HepG2 (cell line): ENCODE results near the gene DGCR2. TPM values are rescaled to one million over a fixed set of nuclear protein-coding genes. Genes with fewer than 3 reads are reported as not detected.
A peak's percentile ranks its signal among the peaks of the same experiment; 100 is the strongest.

Source experiments
- BRCA1 ChIP-seq: sonication (generic); formaldehyde crosslinking; IDR thresholded peaks from 2 replicates; pipeline ENCODE4 v1.4.0; 2020; ENCODE audit warnings: missing genetic modification reagents
- KLF15 ChIP-seq: sonication (generic); formaldehyde crosslinking; IDR thresholded peaks from 2 replicates; pipeline ENCODE4 v1.8.1; 2023; ENCODE audit warnings: borderline replicate concordance, mild to moderate bottlenecking, inconsistent platforms, missing genetic modification reagents, mixed read lengths
- MIXL1 ChIP-seq: IDR thresholded peaks from 2 replicates; pipeline ENCODE4 v1.6.1; 2016
- MXI1 ChIP-seq: IDR thresholded peaks from 3 replicates; pipeline ENCODE4 v1.6.1; 2012; ENCODE audit warnings: low read depth, low read length, inconsistent platforms, borderline replicate concordance
- RAD21 ChIP-seq: fragments of 450-650 bp; formaldehyde crosslinking; IDR thresholded peaks from 2 replicates; pipeline ENCODE4 v1.5.0; 2020; ENCODE audit warnings: mild to moderate bottlenecking
- SATB2 ChIP-seq: sonication (generic); formaldehyde crosslinking; IDR thresholded peaks from 2 replicates; pipeline ENCODE4 v1.5.0; 2020; ENCODE audit warnings: missing genetic modification reagents
- XRCC5 ChIP-seq: fragments of 200-400 bp; formaldehyde crosslinking; optimal IDR thresholded peaks from 2 replicates; pipeline ENCODE3; 2017; ENCODE audit warnings: mild to moderate bottlenecking, low read length
- ZBTB25 ChIP-seq: IDR thresholded peaks from 2 replicates; pipeline ENCODE4 v1.6.1; 2018; ENCODE audit warnings: missing genetic modification reagents
- ZBTB37 ChIP-seq: sonication (generic); formaldehyde crosslinking; IDR thresholded peaks from 2 replicates; pipeline ENCODE4 v1.4.0; 2020; ENCODE audit warnings: mild to moderate bottlenecking, missing genetic modification reagents
- ZBTB4 ChIP-seq: sonication (generic); formaldehyde crosslinking; IDR thresholded peaks from 2 replicates; pipeline ENCODE4 v1.4.0; 2020; ENCODE audit warnings: missing genetic modification reagents, mild to moderate bottlenecking, borderline replicate concordance
- ZNF224 ChIP-seq: sonication (generic); formaldehyde crosslinking; IDR thresholded peaks from 2 replicates; pipeline ENCODE4 v1.5.0; 2020; ENCODE audit warnings: mild to moderate bottlenecking, missing genetic modification reagents
- ZNF263 ChIP-seq: sonication (generic); formaldehyde crosslinking; IDR thresholded peaks from 2 replicates; pipeline ENCODE4 v1.4.0; 2020; ENCODE audit warnings: missing genetic modification reagents
- ZNF275 ChIP-seq: sonication (generic); formaldehyde crosslinking; IDR thresholded peaks from 2 replicates; pipeline ENCODE4 v1.8.0; 2022; ENCODE audit warnings: missing genetic modification reagents, mild to moderate bottlenecking, inconsistent platforms, borderline replicate concordance
- polyA plus RNA-seq, 8 experiments: library from polyadenylated mRNA; depleted of rRNA in 3 of 8; stranded (reverse) in 7 of 8; unstranded in 1 of 8; fragments of >200 nt; fragmentation: Illumina TruSeq in 4 of 8; extraction: Trizol in 4 of 8; gene quantifications; 2 replicates each; pipeline versions ENCODE4 v1.2.1 to v1.2.3, GENCODE V29; 2011 to 2016; ENCODE audit warnings: low read depth in 4 of 8, missing spikeins in 1 of 8, mixed read lengths in 1 of 8; ENCODE audit not compliant: insufficient read depth in 1 of 8
- total RNA-seq, 5 experiments: library from RNA; depleted of rRNA; stranded (reverse); fragments of >200 nt; fragmentation: Illumina TruSeq; extraction: Trizol; gene quantifications; 2 replicates each; pipeline ENCODE4 v1.2.3, GENCODE V29; 2016; ENCODE audit warnings: low read depth in 1 of 5
- TF ChIP-seq, protein P1 (sequence below): sonication (generic); formaldehyde crosslinking; IDR thresholded peaks from 2 replicates; pipeline ENCODE4 v1.9.0; 2022; ENCODE audit warnings: low read depth, missing genetic modification reagents
- TF ChIP-seq, protein P2 (sequence below): sonication (generic); formaldehyde crosslinking; IDR thresholded peaks from 2 replicates; pipeline ENCODE4 v1.8.0; 2022; ENCODE audit warnings: low read depth, missing genetic modification reagents
- TF ChIP-seq, protein P3 (sequence below): sonication (generic); formaldehyde crosslinking; IDR thresholded peaks from 2 replicates; pipeline ENCODE4 v1.8.0; 2022; ENCODE audit warnings: mild to moderate bottlenecking, missing genetic modification reagents

Gene DGCR2
- total and polyA plus RNA-seq, 2 of the 13 experiments (the other 11 are each of a cell fraction or from before 2014, with no cell fraction given): 23.1 to 35.3 TPM

DNA sequence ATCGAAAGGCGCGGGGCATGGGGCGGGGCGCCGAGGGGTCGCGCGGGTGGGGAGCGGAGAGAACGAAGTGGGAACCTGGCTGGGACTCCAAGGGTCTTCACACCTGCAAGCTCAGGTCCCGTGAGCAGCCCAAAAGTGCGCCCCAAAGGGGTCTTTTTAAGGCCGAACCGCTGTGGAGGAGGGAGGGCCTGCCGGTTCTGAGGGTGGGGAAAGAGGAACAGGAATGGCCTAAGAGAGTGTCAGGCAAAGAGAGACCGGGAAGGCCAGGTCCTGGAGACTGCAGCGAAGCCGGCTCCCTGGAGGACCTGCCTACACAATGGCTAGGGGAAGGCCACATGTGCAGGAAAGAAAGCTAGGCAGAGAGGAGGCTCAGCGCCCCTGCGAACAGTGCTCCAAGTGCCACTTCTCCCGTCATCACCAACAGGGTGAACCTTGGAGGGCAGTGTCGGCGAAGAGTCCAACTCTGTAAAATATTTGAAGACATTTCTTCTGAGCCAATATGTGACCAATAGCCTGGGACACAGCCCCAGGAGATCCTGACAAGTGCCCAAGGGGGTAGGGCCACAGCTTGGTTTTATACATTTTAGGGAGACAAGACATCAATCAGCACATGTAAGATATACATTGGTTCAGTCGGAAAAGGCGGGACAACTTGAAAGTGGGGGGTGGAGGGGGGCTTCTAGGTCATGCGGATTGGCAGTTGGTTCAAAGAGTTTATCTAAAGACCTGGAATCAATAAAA lies 710 bp upstream of the DGCR2 start (continued):
- TF ChIP-seq ZBTB4 (CRISPR knock-in tag) (no peak), ZBTB25 (no peak), RAD21 (CRISPR knock-in tag) (no peak), ZBTB37 (no peak), ZNF224 (CRISPR knock-in tag) (no peak), ZNF263 (CRISPR knock-in tag) (peak; percentile 39; the same call in 1 of the 2 replicates), SATB2 (no peak), XRCC5 (no peak), BRCA1 (CRISPR knock-in tag) (no peak), ZNF275 (no peak), MXI1 (no peak), KLF15 (CRISPR knock-in tag) (no peak), MIXL1 (CRISPR knock-in tag) (no peak)
- TF ChIP-seq, protein P1, sequence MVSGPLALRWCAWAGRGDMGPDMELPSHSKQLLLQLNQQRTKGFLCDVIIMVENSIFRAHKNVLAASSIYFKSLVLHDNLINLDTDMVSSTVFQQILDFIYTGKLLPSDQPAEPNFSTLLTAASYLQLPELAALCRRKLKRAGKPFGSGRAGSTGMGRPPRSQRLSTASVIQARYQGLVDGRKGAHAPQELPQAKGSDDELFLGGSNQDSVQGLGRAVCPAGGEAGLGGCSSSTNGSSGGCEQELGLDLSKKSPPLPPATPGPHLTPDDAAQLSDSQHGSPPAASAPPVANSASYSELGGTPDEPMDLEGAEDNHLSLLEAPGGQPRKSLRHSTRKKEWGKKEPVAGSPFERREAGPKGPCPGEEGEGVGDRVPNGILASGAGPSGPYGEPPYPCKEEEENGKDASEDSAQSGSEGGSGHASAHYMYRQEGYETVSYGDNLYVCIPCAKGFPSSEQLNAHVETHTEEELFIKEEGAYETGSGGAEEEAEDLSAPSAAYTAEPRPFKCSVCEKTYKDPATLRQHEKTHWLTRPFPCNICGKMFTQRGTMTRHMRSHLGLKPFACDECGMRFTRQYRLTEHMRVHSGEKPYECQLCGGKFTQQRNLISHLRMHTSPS (CRISPR knock-in tag): no peak
- TF ChIP-seq, protein P2, sequence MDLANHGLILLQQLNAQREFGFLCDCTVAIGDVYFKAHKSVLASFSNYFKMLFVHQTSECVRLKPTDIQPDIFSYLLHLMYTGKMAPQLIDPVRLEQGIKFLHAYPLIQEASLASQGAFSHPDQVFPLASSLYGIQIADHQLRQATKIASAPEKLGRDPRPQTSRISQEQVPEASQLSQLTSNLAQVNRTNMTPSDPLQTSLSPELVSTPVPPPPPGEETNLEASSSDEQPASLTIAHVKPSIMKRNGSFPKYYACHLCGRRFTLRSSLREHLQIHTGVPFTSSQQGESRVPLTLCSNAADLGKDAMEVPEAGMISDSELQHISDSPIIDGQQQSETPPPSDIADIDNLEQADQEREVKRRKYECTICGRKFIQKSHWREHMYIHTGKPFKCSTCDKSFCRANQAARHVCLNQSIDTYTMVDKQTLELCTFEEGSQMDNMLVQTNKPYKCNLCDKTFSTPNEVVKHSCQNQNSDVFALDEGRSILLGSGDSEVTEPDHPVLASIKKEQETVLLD (CRISPR knock-in tag): no peak
- TF ChIP-seq, protein P3, sequence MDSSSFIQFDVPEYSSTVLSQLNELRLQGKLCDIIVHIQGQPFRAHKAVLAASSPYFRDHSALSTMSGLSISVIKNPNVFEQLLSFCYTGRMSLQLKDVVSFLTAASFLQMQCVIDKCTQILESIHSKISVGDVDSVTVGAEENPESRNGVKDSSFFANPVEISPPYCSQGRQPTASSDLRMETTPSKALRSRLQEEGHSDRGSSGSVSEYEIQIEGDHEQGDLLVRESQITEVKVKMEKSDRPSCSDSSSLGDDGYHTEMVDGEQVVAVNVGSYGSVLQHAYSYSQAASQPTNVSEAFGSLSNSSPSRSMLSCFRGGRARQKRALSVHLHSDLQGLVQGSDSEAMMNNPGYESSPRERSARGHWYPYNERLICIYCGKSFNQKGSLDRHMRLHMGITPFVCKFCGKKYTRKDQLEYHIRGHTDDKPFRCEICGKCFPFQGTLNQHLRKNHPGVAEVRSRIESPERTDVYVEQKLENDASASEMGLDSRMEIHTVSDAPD: no peak
